Thyroid gland (tissue), 4 donors: Measurements from ENCODE around the gene SDHAF4. TPM values are rescaled to one million over a fixed set of nuclear protein-coding genes. Genes with fewer than 3 reads are reported as not detected.
"Not testable (repeated sequence)": the region's sequence is repeated elsewhere in the genome, so short reads cannot be mapped to it uniquely, and the experiment has no call there.

Experiments
- DNase-seq, 2 donors: peaks; one replicate each; pipeline ENCODE4 v3.0.0-alpha.2; 2019
- H3K27ac ChIP-seq, 3 donors: fragments of 200-600 bp; sonication (generic); 1 replicate in 2 of 3; 2 replicates in 1 of 3; pipeline ENCODE4 v1.5.1; 2016 to 2019; ENCODE audit warnings: mild to moderate bottlenecking in 1 of 3, moderate library complexity in 1 of 3
- H3K27me3 ChIP-seq: fragments of 200-600 bp; sonication (generic); one replicate; pipeline ENCODE4 v1.5.1; 2019
- H3K36me3 ChIP-seq, 2 donors: fragments of 200-600 bp; sonication (generic); one replicate each; pipeline ENCODE4 v1.5.1; 2016 to 2019
- H3K4me1 ChIP-seq, 2 donors: fragments of 200-600 bp; sonication (generic); one replicate each; pipeline ENCODE4 v1.5.1; 2017 to 2019
- H3K4me3 ChIP-seq, 3 donors: fragments of 200-600 bp; sonication (generic); replicated peaks in 1 of 3; 1 replicate in 2 of 3; 2 replicates in 1 of 3; pipeline ENCODE4 v1.5.1; 2016; ENCODE audit warnings: mild to moderate bottlenecking in 1 of 3
- H3K9me3 ChIP-seq: fragments of 200-600 bp; sonication (generic); one replicate; pipeline ENCODE4 v1.5.1; 2017
- CTCF ChIP-seq, 6 experiments: fragments of 200-600 bp in 3 of 6; fragments of 450-650 bp in 3 of 6; sonication (generic) in 3 of 6; IDR thresholded peaks; one replicate each; pipeline ENCODE4 v1.5.1; 2016 to 2019; ENCODE audit warnings: antibody characterized with exemption in 6 of 6, mild to moderate bottlenecking in 2 of 6, inconsistent platforms in 1 of 6, moderate library complexity in 1 of 6
- POLR2A ChIP-seq, 2 donors: fragments of 450-650 bp; IDR thresholded peaks; one replicate each; pipeline ENCODE4 v1.6.1; 2017; ENCODE audit warnings: antibody characterized with exemption in 2 of 2, mild to moderate bottlenecking in 2 of 2, moderate library complexity in 1 of 2
- WGBS, 2 donors: methylation state at CpG; one replicate each; pipeline ENCODE4 v1.1.5; 2017; 5-methylcytosine and 5-hydroxymethylcytosine counted together
- intact Hi-C: fragments of 100-400 bp; cut with DNase I; formaldehyde crosslinking; loops from one replicate; pipeline ENCODE4 v1.15.1; 2023
- total RNA-seq, 4 donors: library from RNA; depleted of rRNA; stranded (reverse); fragments of >200 nt; gene quantifications; one replicate each; pipeline ENCODE4 v1.2.3, GENCODE V29; 2016

The SDHAF4 gene
- total RNA-seq, 4 donors from 2014 or later: 4.3 to 19.2 (median 9.9) TPM

- intact Hi-C loops: no loop called here
- Histone ChIP-seq H3K27me3 (no peaks in the 10 kb centered on the region), H3K9me3 (no peaks in the 10 kb centered on the region), H3K27ac (no peak overlapping the region), H3K36me3 (no peaks in the 10 kb centered on the region), H3K4me3 (no peak overlapping the region), H3K4me1 (no peaks in the 10 kb centered on the region)
- DNase-seq: no peak
- 60 to 62% methylated on average over 5 of the region's 5 CpGs for WGBS, 2 donors
- TF ChIP-seq CTCF (IDR thresholded peaks at IDR 0.05) (no peak), POLR2A (IDR thresholded peaks at IDR 0.05) (no peak)
Measured at GRCh38 chr6:70592391-70593117, 25.8 kb downstream of the SDHAF4 start.

- no peak for TF ChIP-seq POLR2A (IDR thresholded peaks at IDR 0.05)
- no peak for TF ChIP-seq CTCF (IDR thresholded peaks at IDR 0.05)
- Histone ChIP-seq H3K27me3 (no peaks in the 10 kb centered on the region), H3K4me3 (no peak overlapping the region), H3K27ac (no peak overlapping the region), H3K36me3 (no peaks in the 10 kb centered on the region), H3K4me1 (no peaks in the 10 kb centered on the region), H3K9me3 (no peaks in the 10 kb centered on the region)
- intact Hi-C loops: no loop called here
- WGBS, 2 donors: 70 to 75% methylated on average over 2 to 3 of the region's 3 CpGs
- no peak for DNase-seq
Measured at GRCh38 chr6:70593118-70593486, 26.4 kb downstream of the SDHAF4 start.

GRCh38 chr6:70599187-70599586, 32.5 kb downstream of the SDHAF4 start:
- TF ChIP-seq POLR2A (IDR thresholded peaks at IDR 0.05) (no peak), CTCF (IDR thresholded peaks at IDR 0.05) (no peak)
- Histone ChIP-seq H3K9me3 (no peaks in the 10 kb centered on the region), H3K4me1 (no peaks in the 10 kb centered on the region), H3K36me3 (no peaks in the 10 kb centered on the region), H3K4me3 (no peak overlapping the region), H3K27me3 (no peaks in the 10 kb centered on the region), H3K27ac (no peak overlapping the region)
- 86 to 89% methylated on average over 4 of the region's 4 CpGs for WGBS, 2 donors
- intact Hi-C loops: no loop called here
- no peak for DNase-seq

GRCh38 chr6:70601014-70601413, 34.3 kb downstream of the SDHAF4 start:
- H3K4me1 ChIP-seq: no peaks in the 10 kb centered on the region
- intact Hi-C loops: no loop called here
- 69 to 78% methylated on average over 3 of the region's 3 CpGs for WGBS, 2 donors
- TF ChIP-seq CTCF (IDR thresholded peaks at IDR 0.05) (no peak), POLR2A (IDR thresholded peaks at IDR 0.05) (no peak)
- DNase-seq: no peak
- no peaks in the 10 kb centered on the region for H3K27me3 ChIP-seq
- H3K27ac ChIP-seq: no peak overlapping the region
- H3K36me3 ChIP-seq: no peaks in the 10 kb centered on the region
- H3K9me3 ChIP-seq: no peaks in the 10 kb centered on the region
- no peak overlapping the region for H3K4me3 ChIP-seq

GRCh38 chr6:70604254-70604653, 37.5 kb downstream of the SDHAF4 start:
- WGBS, 2 donors: 91 to 96% methylated on average over 6 of the region's 6 CpGs
- Histone ChIP-seq H3K9me3 (no peaks in the 10 kb centered on the region), H3K27ac (no peak overlapping the region), H3K36me3 (no peaks in the 10 kb centered on the region), H3K27me3 (no peaks in the 10 kb centered on the region), H3K4me1 (no peaks in the 10 kb centered on the region), H3K4me3 (no peak overlapping the region)
- TF ChIP-seq CTCF (IDR thresholded peaks at IDR 0.05) (no peak), POLR2A (IDR thresholded peaks at IDR 0.05) (no peak)
- intact Hi-C loops: no loop called here
- no peak for DNase-seq

GRCh38 chr6:70607371-70607770, 40.6 kb downstream of the SDHAF4 start:
- 77 to 84% methylated on average over 2 of the region's 2 CpGs for WGBS, 2 donors
- H3K27me3 ChIP-seq, intact Hi-C loops, H3K4me1 ChIP-seq, DNase-seq, H3K4me3 ChIP-seq, H3K36me3 ChIP-seq, H3K9me3 ChIP-seq, H3K27ac ChIP-seq: not testable (repeated sequence)

GRCh38 chr6:70609181-70609580, 42.5 kb downstream of the SDHAF4 start:
- 91 to 92% methylated on average over 13 of the region's 13 CpGs for WGBS, 2 donors
- H3K36me3 ChIP-seq, H3K27me3 ChIP-seq, H3K4me1 ChIP-seq, intact Hi-C loops, H3K4me3 ChIP-seq, DNase-seq, H3K9me3 ChIP-seq, H3K27ac ChIP-seq: not testable (repeated sequence)
